GM12864 (cell line): ENCODE measurements around the gene CERS6.

Experiments
- DNase-seq: peaks from one replicate; pipeline ENCODE4 v3.0.0-alpha.2; 2011; ENCODE audit warnings: low read depth
- H3K4me3 ChIP-seq: 2 replicates; pipeline ENCODE4 v1.5.1; 2011; ENCODE audit warnings: mild to moderate bottlenecking, low read depth, low read length, control low read depth
- TF ChIP-seq, protein P1 (sequence below): IDR thresholded peaks from 2 replicates; pipeline ENCODE4 v1.5.1; 2011; ENCODE audit warnings: low read depth, mild to moderate bottlenecking, moderate library complexity, low read length, control low read depth, inconsistent platforms; ENCODE audit errors: missing control alignments

CERS6 gene

DNA sequence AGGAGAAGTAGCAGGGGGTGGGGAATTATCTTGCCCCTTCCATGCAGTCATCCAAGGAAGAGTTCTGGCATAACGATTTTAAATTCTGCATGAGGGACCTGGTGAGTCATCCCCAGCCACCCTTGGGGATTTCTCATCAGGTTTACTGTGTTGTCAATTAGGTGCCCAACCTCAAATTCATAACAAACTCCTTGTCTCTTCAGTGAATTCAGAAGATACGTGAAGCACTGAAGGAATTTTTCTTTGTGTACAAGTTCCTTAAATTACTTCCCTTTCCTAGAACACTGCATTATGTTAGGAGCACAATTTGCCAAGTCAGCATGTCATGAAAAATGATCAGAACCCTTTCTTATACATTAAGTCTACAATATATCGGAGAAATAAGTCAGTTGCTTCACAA is 275.5 kb downstream of the CERS6 start:
- no peak overlapping the region for H3K4me3 ChIP-seq
- TF ChIP-seq, protein P1, sequence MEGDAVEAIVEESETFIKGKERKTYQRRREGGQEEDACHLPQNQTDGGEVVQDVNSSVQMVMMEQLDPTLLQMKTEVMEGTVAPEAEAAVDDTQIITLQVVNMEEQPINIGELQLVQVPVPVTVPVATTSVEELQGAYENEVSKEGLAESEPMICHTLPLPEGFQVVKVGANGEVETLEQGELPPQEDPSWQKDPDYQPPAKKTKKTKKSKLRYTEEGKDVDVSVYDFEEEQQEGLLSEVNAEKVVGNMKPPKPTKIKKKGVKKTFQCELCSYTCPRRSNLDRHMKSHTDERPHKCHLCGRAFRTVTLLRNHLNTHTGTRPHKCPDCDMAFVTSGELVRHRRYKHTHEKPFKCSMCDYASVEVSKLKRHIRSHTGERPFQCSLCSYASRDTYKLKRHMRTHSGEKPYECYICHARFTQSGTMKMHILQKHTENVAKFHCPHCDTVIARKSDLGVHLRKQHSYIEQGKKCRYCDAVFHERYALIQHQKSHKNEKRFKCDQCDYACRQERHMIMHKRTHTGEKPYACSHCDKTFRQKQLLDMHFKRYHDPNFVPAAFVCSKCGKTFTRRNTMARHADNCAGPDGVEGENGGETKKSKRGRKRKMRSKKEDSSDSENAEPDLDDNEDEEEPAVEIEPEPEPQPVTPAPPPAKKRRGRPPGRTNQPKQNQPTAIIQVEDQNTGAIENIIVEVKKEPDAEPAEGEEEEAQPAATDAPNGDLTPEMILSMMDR: no peak
- no peak for DNase-seq

DNA sequence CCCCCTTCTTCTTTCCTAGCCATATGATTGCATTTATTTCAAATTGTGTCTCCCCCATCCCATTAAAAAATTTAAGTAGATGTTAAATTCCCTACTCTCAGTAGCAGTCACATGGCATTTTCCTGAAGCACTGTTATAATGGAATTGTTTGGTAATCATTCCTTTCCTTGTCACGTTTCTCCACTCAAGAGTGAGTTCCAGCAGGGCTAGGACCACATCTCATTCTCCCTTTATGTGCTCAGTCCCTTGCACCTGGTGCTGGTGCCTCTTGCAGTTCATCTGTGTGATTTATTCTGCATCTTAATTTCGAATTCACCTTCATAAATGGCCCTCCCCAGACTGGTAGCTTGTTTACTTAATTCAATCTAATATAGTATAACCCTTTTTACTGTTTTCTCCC is 276.0 kb downstream of the CERS6 start:
- TF ChIP-seq, protein P1: no peak
- no peak for DNase-seq
- H3K4me3 ChIP-seq: no peak overlapping the region

DNA sequence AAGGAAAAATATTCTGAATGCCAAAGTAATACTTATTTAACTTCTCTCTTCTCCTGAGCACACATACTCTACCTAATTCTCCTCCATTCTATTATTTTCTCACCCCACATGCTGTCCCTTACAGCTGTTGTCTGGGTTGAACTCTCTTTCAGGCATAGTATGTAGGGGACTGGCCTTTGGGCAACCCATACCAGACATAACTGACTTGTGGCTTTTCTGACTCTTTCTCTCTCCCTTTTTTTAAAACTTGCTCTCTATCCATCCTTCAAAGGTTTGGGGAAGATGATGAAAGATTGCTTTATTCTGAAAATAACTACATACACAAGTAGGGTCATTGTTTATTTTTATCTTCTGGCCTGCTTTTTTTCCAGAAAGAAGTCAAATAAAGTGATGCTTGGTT is 276.4 kb downstream of the CERS6 start:
- TF ChIP-seq, protein P1: no peak

DNA sequence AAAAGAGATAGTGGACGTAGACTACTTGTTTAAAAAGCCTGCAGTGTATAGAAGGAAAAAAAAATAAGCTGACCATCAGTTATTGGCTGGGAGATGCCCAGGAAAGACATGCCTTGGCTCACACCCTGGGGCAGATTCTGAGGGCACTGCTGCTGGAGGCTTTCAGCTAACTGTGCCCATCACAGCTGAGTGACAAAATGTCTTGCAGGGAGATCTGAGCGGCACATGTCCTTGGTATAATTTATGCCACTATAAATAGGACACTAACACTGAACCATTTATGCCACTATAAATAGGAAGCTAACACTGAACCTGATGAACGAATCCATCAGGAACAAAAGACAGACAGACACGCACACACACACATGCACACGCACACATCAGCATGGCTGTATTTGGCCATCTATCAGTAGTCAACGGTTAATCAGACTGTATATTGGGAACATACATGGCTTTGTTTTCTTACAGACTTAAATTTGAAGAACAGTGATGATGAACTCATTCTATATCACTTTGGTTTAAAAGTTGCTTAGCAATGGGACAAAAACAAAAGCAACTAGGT is 278.2 kb downstream of the CERS6 start:
- DNase-seq: no peak
- H3K4me3 ChIP-seq: no peak overlapping the region
- TF ChIP-seq, protein P1: no peak

More for the DNA sequence above, 276.4 kb downstream of the CERS6 start:
- H3K4me3 ChIP-seq: no peak overlapping the region
- no peak for DNase-seq

DNA sequence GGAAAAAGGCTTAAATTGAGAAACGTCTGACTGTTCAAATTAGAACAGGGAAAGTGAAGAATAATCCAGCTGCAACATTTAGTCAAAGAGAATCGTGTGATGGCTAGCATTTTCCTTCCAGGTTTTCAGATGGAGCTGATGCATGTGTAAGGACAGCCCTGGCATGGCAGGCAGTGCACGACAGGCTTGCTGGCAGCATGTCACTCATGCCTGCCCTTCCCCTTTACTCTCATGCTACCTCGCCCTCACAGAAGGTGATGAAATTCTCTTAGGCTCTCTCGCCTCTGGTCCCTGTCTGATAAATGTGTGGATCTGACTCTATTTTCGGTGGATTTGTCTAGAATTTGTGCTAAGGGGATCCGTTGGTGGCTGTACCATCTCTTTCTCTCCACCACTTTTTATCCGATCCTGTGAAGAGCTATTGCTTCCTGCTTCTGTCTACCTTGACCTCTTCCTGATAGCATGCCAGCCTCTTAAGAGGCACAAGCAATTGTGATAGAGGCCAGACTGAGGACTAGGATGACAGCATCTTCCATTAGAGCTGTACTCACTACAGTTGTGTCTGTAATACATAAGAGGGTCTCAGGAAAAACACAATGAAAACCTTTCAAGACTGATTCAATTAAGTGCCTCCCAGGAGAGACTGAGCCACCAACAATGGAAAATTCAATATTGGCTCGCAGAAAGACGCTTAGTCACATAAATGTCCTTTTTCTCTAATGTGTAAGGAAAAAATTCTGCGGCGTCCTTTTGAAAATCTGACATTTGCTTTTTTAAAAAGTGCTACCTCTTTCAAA is 280.8 kb downstream of the CERS6 start:
- TF ChIP-seq, protein P1: no peak
- DNase-seq: no peak
- H3K4me3 ChIP-seq: no peak overlapping the region

DNA sequence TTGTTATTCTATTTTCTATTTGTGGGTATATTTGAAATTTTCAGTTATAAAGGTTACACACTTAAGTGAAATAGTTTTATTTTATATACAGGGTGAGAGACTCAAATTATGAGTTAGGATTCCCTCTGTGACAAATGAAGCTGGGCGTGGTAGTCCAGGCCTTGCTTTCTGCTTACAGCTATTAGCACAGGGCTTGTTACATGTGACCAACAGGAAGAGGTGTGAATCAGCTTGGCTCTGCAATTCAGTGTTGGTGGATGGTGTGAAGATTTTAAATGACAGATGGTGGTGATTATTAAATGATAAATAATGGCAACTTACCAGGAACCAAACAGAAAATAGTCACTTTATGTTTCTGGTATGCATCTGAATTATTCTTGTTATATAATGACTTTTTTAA is 282.0 kb downstream of the CERS6 start:
- TF ChIP-seq, protein P1: no peak
- DNase-seq: no peak
- no peak overlapping the region for H3K4me3 ChIP-seq

DNA sequence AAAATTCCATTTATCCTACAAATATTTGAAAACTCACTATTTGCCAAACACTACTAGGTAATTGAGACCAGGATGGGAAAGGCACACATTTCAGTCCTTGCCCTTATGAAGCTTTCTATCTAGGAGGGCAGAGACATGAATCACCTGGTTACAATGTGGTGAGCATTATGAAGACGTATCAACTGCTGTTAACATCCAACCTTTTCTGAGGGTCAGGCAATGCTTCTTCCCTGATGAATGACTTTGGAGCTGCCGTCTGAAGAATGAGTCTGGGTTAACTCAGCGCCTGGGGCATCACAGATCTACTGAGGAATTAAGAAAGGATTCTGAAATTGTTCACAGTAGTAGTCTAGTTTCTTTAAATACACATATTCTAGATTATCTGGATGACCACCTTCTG is 284.3 kb downstream of the CERS6 start:
- no peak for DNase-seq
- H3K4me3 ChIP-seq: no peak overlapping the region
- TF ChIP-seq, protein P1: no peak
